ENCODE results near the gene POU2AF1.

The POU2AF1 gene

DNA sequence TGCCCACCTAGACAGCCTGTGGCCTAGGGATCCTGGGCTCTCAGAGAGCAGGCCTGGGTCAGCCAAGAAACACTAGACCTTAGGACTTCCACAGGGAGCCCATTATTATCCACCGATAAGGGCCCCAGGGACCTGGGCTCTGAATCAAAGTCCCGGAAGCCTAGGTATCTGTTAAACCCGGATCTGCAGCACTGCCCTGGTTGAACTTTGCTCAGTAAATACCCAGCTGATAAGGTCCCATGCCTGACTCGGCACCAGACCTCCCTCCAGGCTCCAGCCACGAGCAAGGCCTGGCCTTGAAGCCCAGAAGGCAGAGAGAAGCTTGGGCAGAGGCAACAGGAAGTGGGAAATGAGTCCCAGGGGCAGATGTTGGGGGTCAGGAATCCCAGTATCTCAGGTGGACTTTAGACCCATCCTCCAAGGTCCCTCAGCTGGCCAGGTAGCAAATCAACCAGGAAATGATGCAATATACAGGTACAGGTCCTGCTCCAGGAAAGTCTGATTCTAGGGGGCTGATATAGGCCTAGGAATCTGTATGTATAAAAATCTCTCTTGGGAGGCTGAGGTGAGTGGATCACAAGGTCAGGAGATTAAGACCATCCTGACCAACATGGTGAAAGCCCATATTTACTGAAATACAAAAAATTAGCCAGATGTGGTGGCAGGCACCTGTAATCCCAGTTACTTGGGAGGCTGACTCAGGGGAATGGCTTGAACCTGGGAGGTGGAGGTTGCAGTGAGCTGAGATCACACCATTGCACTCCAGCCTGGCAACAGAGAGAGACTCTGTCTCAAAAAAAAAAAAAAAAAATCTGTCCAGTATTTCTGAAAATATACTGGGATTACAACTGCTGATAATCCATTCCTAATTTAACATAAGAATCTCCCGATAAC, 18.7 kb downstream of the POU2AF1 start:
- DNase-seq, result no peak

- no peak for DNase-seq
Observed at GRCh38 chr11:111359223-111360149, 19.6 kb downstream of the POU2AF1 start.

DNA sequence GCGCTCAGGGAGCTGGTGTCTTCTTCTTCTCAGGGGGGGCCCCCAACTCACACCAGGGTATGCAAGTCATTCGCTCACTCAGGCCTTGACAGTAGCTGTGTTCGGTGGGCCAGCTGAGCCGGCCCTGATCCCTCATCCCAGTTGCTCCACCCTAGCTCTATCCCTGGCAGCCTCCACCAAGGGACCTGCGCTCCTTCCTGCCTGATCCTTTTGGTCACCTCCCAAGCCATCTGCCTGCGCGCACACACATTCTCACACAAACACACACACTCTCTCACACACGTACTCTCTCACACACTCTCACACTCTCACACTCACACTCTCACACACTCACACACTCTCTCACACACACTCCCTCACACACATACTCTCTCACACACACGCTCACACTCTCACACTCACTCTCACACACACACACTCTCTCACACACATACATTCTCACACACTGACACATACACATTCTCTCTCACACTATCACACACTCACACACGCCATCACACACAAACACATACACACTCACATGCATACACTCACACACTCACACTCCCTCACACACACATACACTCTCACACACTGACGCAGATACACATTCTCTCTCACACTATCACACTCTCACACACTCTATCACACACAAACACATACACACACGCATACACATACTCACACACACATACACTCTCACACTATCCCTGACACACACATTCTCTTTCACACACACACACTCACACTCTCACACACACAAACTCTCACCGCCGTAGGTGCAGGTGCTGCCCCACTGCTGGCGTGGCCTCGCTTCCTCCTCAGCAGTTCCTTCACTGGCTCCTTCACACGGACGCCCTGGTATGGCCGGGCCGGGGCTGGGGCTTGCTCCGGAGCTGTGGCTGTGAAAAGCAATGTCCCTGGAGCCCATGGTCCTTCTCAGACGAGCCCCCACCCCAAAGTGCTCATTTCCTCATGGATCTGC, 20.8 kb downstream of the POU2AF1 start:
- DNase-seq, result no peak

GRCh38 chr11:111357150-111358037, 21.7 kb downstream of the POU2AF1 start:
- DNase-seq, result no peak

DNA sequence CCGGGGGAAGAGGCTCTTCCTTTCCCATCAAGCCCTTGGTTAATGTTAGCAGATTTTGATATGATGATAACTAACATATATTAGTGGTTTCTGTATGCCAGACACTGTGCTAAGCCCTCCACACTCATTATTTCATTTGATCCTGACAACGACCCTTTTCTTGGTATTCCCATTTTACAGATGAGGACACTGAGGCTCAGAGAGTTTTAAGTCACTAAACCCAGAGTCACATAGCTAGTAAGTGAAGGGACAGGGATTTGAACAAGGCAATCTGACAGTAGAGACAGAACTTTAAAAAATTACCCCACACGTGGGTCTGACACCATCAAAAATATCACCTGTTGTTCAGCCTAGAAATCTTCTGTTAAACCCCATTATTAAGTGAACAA, 22.4 kb downstream of the POU2AF1 start:
- DNase-seq, result no peak

- no peak for DNase-seq
Observed at GRCh38 chr11:111355956-111356659, 23.0 kb downstream of the POU2AF1 start.

- no peak for DNase-seq
Observed at GRCh38 chr11:111355101-111355500, 24.0 kb downstream of the POU2AF1 start.

- DNase-seq, result no peak
Observed at GRCh38 chr11:111354601-111354891, 24.5 kb downstream of the POU2AF1 start.

DNA sequence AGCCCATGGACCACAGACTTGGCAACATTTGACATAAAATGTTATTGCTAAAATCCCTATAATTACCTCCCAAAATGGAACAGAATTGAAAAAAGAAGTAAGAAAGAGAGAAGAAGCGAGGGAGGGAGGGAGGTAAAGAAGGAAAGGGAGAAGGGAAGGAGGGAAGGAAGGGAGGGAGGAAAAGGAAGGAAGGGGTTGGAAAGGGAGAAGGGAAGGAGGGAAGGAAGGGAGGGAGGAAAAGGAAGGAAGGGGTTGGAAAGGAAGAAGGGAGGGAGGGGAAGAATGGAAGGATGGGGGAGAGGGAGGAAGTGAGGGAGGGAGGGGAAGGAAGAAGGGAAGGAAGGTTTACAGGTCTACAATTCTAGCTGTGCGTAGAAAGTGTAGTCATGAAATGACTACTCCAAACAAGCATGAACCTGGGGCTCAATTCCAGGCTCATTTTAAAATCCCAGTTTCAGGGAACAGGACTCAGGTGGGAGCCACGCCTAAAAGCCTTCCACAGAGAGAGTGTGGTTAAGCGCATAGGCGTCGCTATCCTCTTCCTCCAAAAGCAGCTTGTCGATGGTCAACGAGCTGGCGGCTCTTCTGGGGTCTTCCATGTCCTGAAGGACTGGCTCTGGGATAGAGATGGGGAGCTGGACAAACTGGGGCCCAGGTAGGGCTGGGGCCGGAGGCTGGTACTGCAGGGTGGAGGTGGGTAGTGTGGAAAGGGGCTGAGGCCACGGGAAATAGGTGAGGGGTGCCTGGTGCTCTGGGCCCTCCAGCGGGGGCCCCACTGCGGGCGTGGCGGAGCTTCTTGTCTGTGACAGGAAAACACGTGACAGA, 25.1 kb downstream of the POU2AF1 start:
- no peak for DNase-seq

- DNase-seq, result no peak
Observed at GRCh38 chr11:111352935-111353710, 26.0 kb downstream of the POU2AF1 start.

DNA sequence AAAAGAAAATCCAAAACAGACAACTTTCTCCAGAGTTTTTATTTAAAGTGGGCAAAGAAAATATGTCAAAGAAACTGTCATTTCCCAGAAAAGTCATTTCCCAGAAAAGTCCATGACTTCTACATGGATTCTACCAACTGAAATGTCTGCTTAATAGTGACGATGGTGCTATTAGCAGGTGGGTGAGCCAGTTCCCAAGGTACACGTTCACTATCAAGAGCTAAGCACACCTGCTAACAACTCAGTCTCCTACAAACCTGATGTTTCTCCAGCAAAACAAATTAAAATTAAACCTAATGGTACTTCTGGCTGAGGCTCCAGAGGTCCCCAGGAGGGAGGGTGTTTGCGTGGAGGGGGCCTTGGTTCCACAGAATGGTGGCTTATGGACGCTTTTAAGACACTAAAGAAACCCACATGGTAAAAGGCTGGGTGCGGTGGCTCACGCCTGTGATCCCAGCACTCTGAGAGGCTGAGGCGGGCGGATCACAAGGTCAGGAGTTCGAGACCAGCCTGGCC, 26.8 kb downstream of the POU2AF1 start:
- no peak for DNase-seq

GRCh38 chr11:111351374-111352055, 27.6 kb downstream of the POU2AF1 start:
- no peak for DNase-seq

DNA sequence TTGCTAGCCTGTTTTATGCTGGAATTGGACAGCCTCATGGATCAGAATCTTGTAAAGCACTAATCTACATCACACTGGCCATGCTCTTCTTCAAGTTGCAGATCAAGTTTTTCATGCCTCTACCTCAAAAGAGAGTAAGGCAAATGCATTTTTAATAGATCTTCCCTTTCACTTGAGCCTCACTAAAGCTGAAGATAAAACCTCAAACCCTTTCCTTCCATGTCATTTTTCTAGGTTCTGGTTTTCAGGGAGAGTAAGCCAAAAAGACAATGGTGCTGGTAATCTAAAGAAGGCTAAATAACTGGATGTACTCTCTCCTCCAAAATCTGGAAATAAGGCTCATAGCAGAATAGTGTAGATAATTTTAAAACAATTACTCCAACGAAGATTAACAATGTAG, 28.3 kb downstream of the POU2AF1 start:
- DNase-seq, result no peak

GRCh38 chr11:111349191-111349695, 29.8 kb downstream of the POU2AF1 start:
- DNase-seq, result no peak

- no peak for DNase-seq
Observed at GRCh38 chr11:111348147-111348546, 30.9 kb downstream of the POU2AF1 start.

DNA sequence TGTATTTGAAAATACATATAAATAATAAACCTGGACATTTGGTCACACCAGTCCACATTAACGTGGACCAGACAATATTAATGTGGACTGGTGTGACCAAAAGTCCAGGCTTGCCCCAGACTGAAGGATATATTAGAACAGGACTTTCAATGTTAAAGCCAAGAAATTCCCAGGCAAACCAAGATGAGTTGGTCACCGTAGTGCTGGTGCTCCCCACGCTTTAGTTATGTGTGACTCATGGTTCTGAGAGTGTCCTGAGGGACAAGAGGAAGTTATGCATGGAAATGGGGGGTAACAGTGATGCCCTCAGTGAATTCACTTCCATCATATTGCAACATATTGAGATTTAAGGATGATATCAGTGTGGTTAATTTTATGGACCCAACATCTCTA, 31.4 kb downstream of the POU2AF1 start:
- no peak for DNase-seq

DNA sequence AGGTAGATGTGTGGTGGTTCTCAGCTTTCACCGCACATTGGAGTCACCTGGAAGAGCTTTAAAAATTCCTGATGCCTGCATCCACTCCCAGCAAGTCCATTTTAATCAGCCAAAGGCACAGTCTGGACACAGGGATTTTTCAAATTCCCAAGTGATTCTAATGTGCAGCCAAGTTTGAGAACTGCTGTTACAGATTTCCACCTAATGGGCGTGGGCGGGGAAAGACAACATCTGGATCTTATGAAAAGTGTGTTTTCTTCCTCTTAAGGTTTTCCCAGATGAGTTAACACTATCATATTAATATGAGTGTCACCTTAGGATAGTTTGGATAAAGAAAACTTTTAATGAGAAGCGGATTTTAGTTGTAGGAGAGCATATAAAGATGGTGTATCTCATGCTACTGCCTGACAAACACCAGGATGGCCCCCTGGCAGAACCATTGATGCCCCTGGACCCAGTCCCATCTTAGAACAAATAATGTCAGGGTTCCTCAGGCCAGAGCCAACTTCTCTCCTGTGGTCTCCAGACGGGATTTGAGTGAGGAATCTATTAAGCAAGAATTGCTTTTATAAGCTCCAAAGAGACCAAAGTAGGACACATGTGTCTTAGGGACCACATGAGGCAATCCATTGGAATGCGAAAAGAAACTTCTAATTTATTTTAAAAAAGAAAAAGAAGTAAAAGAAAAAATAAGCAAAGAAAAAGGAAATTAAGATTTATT, 31.9 kb downstream of the POU2AF1 start:
- DNase-seq, result no peak

DNA sequence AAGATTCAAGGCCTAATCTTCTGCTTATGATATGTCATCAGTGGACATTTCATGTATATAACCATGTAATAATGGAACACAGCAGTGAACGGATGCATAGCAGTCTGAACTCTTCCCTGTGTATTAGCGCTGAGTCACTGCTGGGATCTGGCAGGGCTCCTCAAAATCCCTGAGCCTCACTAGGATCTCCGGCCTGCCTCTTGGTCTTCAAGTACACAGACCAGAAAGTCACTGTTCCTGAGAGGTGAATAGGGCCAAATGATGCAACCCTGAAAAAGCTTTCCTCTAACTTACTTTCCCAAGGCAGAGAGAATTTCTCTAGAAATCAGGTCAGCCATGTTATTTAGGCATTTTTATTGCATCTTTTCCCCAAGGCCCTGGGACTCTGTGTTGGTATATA, 35.0 kb downstream of the POU2AF1 start:
- no peak for DNase-seq
